Left ventricle myocardium inferior (tissue), 1 donor: ENCODE results near the gene TYSND1. TPM values are rescaled to one million over a fixed set of nuclear protein-coding genes. Genes with fewer than 3 reads are reported as not detected.

Experiments used
- DNase-seq: peaks from one replicate; pipeline ENCODE4 v3.0.0-alpha.2; 2020
- H3K27ac ChIP-seq: fragments of 200-600 bp; replicated peaks from 2 replicates; pipeline ENCODE4 v1.8.0; 2021
- H3K27me3 ChIP-seq: fragments of 200-600 bp; 2 replicates; pipeline ENCODE4 v1.8.0; 2021; ENCODE audit warnings: low read depth
- H3K36me3 ChIP-seq: fragments of 200-600 bp; 2 replicates; pipeline ENCODE4 v1.8.0; 2021
- H3K4me1 ChIP-seq: fragments of 200-600 bp; 2 replicates; pipeline ENCODE4 v1.8.0; 2021
- H3K4me3 ChIP-seq: fragments of 200-600 bp; 2 replicates; pipeline ENCODE4 v1.8.0; 2021; ENCODE audit warnings: mild to moderate bottlenecking, moderate library complexity
- H3K9me3 ChIP-seq: fragments of 200-600 bp; replicated peaks from 2 replicates; pipeline ENCODE4 v1.8.0; 2021
- intact Hi-C: fragments of 100-400 bp; cut with micrococcal nuclease; formaldehyde crosslinking; loops from one replicate; pipeline ENCODE4 v1.11.0; 2022
- total RNA-seq: library from RNA; stranded (reverse); fragmentation: NEBNext Ultra II Directional; extraction: Animal tissue kit (Norgen Biotek cat#: 25700); gene quantifications from one replicate; pipeline ENCODE4 v1.2.1, GENCODE V29; 2021
- TF ChIP-seq, protein P1 (sequence below): fragments of 200-600 bp; IDR thresholded peaks from 2 replicates; pipeline ENCODE4 v1.8.0; 2021; ENCODE audit warnings: antibody characterized with exemption, mild to moderate bottlenecking, borderline replicate concordance
- donor health status: DM: no; HTN: yes; CAD: no; lungs with severe emphysema.

Gene TYSND1
- total RNA-seq, 1 donor from 2014 or later: 6.4 TPM

- TF ChIP-seq, protein P1, sequence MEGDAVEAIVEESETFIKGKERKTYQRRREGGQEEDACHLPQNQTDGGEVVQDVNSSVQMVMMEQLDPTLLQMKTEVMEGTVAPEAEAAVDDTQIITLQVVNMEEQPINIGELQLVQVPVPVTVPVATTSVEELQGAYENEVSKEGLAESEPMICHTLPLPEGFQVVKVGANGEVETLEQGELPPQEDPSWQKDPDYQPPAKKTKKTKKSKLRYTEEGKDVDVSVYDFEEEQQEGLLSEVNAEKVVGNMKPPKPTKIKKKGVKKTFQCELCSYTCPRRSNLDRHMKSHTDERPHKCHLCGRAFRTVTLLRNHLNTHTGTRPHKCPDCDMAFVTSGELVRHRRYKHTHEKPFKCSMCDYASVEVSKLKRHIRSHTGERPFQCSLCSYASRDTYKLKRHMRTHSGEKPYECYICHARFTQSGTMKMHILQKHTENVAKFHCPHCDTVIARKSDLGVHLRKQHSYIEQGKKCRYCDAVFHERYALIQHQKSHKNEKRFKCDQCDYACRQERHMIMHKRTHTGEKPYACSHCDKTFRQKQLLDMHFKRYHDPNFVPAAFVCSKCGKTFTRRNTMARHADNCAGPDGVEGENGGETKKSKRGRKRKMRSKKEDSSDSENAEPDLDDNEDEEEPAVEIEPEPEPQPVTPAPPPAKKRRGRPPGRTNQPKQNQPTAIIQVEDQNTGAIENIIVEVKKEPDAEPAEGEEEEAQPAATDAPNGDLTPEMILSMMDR: peak; percentile 87
- peak; percentile 27 for DNase-seq
- intact Hi-C loops: no loop called here
- Histone ChIP-seq H3K27ac (peak overlapping the region; percentile 31), H3K4me3 (no peak overlapping the region), H3K36me3 (peaks cover 81% of the 10 kb centered on the region), H3K4me1 (peaks cover 18% of the 10 kb centered on the region), H3K9me3 (no peaks in the 10 kb centered on the region), H3K27me3 (no peaks in the 10 kb centered on the region)
These were observed 30.4 kb downstream of the TYSND1 start for GRCh38 chr10:70115948-70116682.

DNA sequence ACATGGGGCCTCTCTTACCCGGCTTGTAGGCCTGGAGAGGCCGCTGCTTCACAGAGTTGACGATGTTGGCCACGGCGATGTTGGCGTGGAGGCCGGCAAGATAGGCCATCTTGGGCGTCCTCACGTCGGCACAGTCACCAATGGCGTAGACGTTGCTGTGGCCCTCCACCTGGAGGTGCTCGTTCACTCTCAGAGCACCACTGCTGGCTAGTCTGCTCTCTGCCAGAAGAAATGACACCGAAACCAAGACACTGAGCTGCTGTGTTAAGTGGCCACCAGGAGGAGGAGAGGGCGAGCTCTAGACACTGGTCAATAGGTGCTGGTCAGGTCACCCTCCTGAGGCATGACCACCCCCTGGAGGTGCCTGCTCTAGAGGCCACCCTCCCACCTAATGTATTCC is 31.6 kb downstream of the TYSND1 start:
- no peak for DNase-seq
- Histone ChIP-seq H3K4me1 (peaks cover 16% of the 10 kb centered on the region), H3K27me3 (no peaks in the 10 kb centered on the region), H3K36me3 (peaks cover 82% of the 10 kb centered on the region), H3K4me3 (no peak overlapping the region), H3K27ac (no peak overlapping the region), H3K9me3 (no peaks in the 10 kb centered on the region)
- intact Hi-C loops: no loop called here
- TF ChIP-seq, protein P1: no peak

GRCh38 chr10:70112071-70112470 is 34.4 kb downstream of the TYSND1 start:
- no peaks in the 10 kb centered on the region for H3K9me3 ChIP-seq
- no peak overlapping the region for H3K4me3 ChIP-seq
- peaks cover 10% of the 10 kb centered on the region for H3K4me1 ChIP-seq
- TF ChIP-seq, protein P1: no peak
- DNase-seq: no peak
- H3K36me3 ChIP-seq: peaks cover 69% of the 10 kb centered on the region
- intact Hi-C loops: no loop called here
- no peak overlapping the region for H3K27ac ChIP-seq
- H3K27me3 ChIP-seq: no peaks in the 10 kb centered on the region

GRCh38 chr10:70111496-70111895 is 35.0 kb downstream of the TYSND1 start:
- Histone ChIP-seq H3K27me3 (no peaks in the 10 kb centered on the region), H3K36me3 (peaks cover 64% of the 10 kb centered on the region), H3K4me3 (no peak overlapping the region), H3K9me3 (no peaks in the 10 kb centered on the region), H3K4me1 (peaks cover 10% of the 10 kb centered on the region), H3K27ac (no peak overlapping the region)
- intact Hi-C loops: no loop called here
- DNase-seq: no peak
- TF ChIP-seq, protein P1: no peak

GRCh38 chr10:70109064-70109729 is 37.3 kb downstream of the TYSND1 start:
- no peak overlapping the region for H3K4me3 ChIP-seq

More at GRCh38 chr10:70109064-70109729, 37.3 kb downstream of the TYSND1 start:
- no peak for DNase-seq
- Histone ChIP-seq H3K4me1 (no peaks in the 10 kb centered on the region), H3K27ac (no peak overlapping the region), H3K27me3 (no peaks in the 10 kb centered on the region), H3K9me3 (no peaks in the 10 kb centered on the region), H3K36me3 (peaks cover 55% of the 10 kb centered on the region)
- intact Hi-C loops: no loop called here
- TF ChIP-seq, protein P1: no peak
